Transverse colon (tissue), 4 donors: Measurements from ENCODE around the gene ANO4.

Source experiments
- CTCF ChIP-seq, 5 experiments: fragments of 200-600 bp in 3 of 5; fragments of 450-650 bp in 2 of 5; sonication (generic) in 3 of 5; IDR thresholded peaks; 1 replicate in 2 of 5; 2 replicates in 3 of 5; pipeline ENCODE4 v1.5.1; 2016 to 2017; ENCODE audit warnings: antibody characterized with exemption in 5 of 5, inconsistent platforms in 3 of 5, mild to moderate bottlenecking in 2 of 5, moderate library complexity in 1 of 5
- EP300 ChIP-seq: sonication (generic); formaldehyde crosslinking; IDR thresholded peaks from one replicate; pipeline ENCODE4 v1.6.1; 2017; ENCODE audit warnings: antibody characterized with exemption, low read depth
- POLR2AphosphoS5 ChIP-seq, 3 donors: sonication (generic); formaldehyde crosslinking; IDR thresholded peaks; one replicate each; pipeline ENCODE4 v1.6.1; 2016; ENCODE audit warnings: antibody characterized with exemption in 3 of 3

DNA sequence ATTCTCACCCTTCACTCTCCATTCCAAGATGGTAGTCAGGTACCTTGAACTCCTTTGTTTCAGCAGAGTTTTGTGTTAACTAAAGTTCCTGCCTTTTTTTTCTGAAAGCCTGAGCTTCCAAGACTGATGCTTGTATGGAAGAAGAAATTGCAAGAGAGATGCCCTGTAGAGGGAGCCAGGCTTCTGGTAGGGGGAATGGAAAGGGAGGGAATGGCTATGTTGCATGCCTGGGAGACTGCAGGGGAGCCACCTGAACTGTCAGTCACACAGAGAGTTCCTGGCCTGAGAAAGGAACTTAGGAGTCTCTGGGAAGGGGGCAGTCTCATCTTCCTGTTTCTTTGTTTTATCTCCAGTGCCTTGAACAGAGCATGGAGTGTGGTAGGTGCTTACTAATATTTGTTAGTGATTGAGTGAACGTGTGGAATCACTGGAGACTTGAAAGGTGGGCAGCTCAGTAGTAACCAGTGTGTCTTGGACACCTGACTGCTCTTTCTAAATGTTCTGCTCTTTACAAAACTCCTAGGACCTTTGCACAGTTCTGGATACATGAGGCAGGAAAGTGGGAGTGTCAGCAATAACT lies 132.2 kb downstream of the ANO4 start:
- TF ChIP-seq CTCF (IDR thresholded peaks at IDR 0.05) (no peak), POLR2AphosphoS5 (IDR thresholded peaks at IDR 0.05) (no peak), EP300 (no peak)
